GM12891 (cell line): ENCODE results near the gene ACTR5.

Source experiments
- DNase-seq: peaks from one replicate; pipeline ENCODE4 v3.0.0; 2011; ENCODE audit warnings: low spot score; ENCODE audit not compliant: insufficient read length
- FAIRE-seq: peaks from 2 replicates; lab custom pipeline; 2011; peaks lifted over from hg19 to GRCh38; lab: Jason Lieb, UNC
- PAX5 ChIP-seq: IDR thresholded peaks from 2 replicates; pipeline ENCODE4 v1.6.1; 2011; ENCODE audit warnings: low read length, moderate library complexity, mild to moderate bottlenecking; ENCODE audit not compliant: insufficient read depth, severe bottlenecking
- POLR2A ChIP-seq: IDR thresholded peaks from 2 replicates; pipeline ENCODE4 v1.6.1; 2011; ENCODE audit warnings: low read depth, low read length, control low read depth
- POLR2AphosphoS5 ChIP-seq: IDR thresholded peaks from 2 replicates; pipeline ENCODE4 v1.6.1; 2011; ENCODE audit warnings: low read depth, low read length, control low read depth
- POU2F2 ChIP-seq: IDR thresholded peaks from 2 replicates; pipeline ENCODE4 v1.6.1; 2011; ENCODE audit warnings: low read depth, mild to moderate bottlenecking, control low read depth, low read length, moderate library complexity
- SPI1 ChIP-seq: IDR thresholded peaks from 2 replicates; pipeline ENCODE4 v1.6.1; 2011; ENCODE audit warnings: low read depth, low read length, control low read depth
- TAF1 ChIP-seq: IDR thresholded peaks from 2 replicates; pipeline ENCODE4 v1.6.1; 2011; ENCODE audit warnings: low read depth, low read length, control low read depth

Gene ACTR5

GRCh38 chr20:38723017-38723847 lies 25.0 kb upstream of the ACTR5 start:
- DNase-seq = peak; percentile 27
- no peak for FAIRE-seq
- TF ChIP-seq PAX5 = no peak
- no peak for TF ChIP-seq POU2F2
- TF ChIP-seq SPI1 = no peak
- no peak for TF ChIP-seq POLR2AphosphoS5
- TF ChIP-seq POLR2A = no peak
- TF ChIP-seq TAF1 = no peak

- no peak for FAIRE-seq
- TF ChIP-seq POLR2A = no peak
- no peak for TF ChIP-seq POU2F2
- TF ChIP-seq SPI1 = no peak
- TF ChIP-seq PAX5 = no peak
- TF ChIP-seq TAF1 = no peak
- no peak for TF ChIP-seq POLR2AphosphoS5
- peak; percentile 27 for DNase-seq
These were observed 24.2 kb upstream of the ACTR5 start, which contains the start of gene SLC32A1 for GRCh38 chr20:38723848-38724625. Gene SLC32A1, plus strand, starts transcription at chr20:38724486. Its CDS starts 239 bp downstream, at chr20:38724725.

- FAIRE-seq (no peak), DNase-seq (peak; percentile 22)
- TF ChIP-seq POU2F2 (no peak), POLR2A (no peak), POLR2AphosphoS5 (no peak), SPI1 (no peak), PAX5 (no peak), TAF1 (no peak)
These were observed 23.6 kb upstream of the ACTR5 start for GRCh38 chr20:38724626-38725147.

GRCh38 chr20:38725148-38725901 lies 22.9 kb upstream of the ACTR5 start:
- DNase-seq (peak; percentile 30), FAIRE-seq (peak; percentile 52)
- TF ChIP-seq TAF1 = no peak
- TF ChIP-seq SPI1 = no peak
- no peak for TF ChIP-seq POLR2A

GRCh38 chr20:38725931-38726803 lies 22.1 kb upstream of the ACTR5 start:
- no peak for TF ChIP-seq PAX5
- no peak for TF ChIP-seq TAF1
- TF ChIP-seq SPI1 = no peak
- no peak for TF ChIP-seq POLR2AphosphoS5
- no peak for TF ChIP-seq POLR2A
- no peak for FAIRE-seq
- peak; percentile 48 for DNase-seq

GRCh38 chr20:38726804-38727606 lies 21.3 kb upstream of the ACTR5 start:
- DNase-seq = peak; percentile 46
- FAIRE-seq = no peak
- no peak for TF ChIP-seq PAX5
- TF ChIP-seq POLR2A = no peak
- TF ChIP-seq POU2F2 = no peak
- no peak for TF ChIP-seq SPI1
- no peak for TF ChIP-seq POLR2AphosphoS5

- TF ChIP-seq POU2F2 (no peak), POLR2AphosphoS5 (no peak), TAF1 (no peak), POLR2A (no peak), PAX5 (no peak), SPI1 (no peak)
- peak; percentile 13 for FAIRE-seq
- no peak for DNase-seq
These were observed 20.6 kb upstream of the ACTR5 start for GRCh38 chr20:38727607-38728190.

- DNase-seq = no peak
- no peak for FAIRE-seq
- TF ChIP-seq POLR2A (no peak), SPI1 (no peak), POLR2AphosphoS5 (no peak), PAX5 (no peak), POU2F2 (no peak), TAF1 (no peak)
These were observed 20.0 kb upstream of the ACTR5 start for GRCh38 chr20:38728191-38728781.
